GM19025 (cell line): Measurements from ENCODE around the gene PRRC2C.
"Not testable (repeated sequence)": the region's sequence is repeated elsewhere in the genome, so short reads cannot be mapped to it uniquely, and the experiment has no call there.

ENCODE experiments used
- ATAC-seq: cut with Tn5 transposase; IDR thresholded peaks from one replicate; pipeline ENCODE4 v1.9.1; 2021; ENCODE audit warnings: mild to moderate bottlenecking, low read depth, moderate library complexity; ENCODE audit not compliant: unreplicated experiment

The PRRC2C gene

DNA sequence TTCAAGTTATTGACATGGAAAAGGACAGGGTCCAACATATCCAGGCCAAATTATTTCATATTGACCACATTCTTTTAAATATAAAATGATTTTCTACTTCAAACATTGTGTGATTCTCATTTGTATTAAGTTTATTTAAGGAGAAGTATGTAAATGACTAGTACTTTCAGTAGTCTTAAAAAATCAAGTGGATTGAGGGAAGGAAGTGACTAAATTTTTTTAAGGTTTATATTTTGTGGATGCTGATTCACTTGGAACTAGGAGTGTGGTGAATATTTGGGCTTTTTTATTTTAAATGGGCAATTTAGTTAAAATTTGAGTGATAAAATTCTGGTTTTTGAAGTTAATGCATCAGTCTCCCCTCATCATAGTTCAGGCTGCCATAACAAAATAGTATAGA lies 10.1 kb downstream of the PRRC2C start:
- ATAC-seq = no peak

DNA sequence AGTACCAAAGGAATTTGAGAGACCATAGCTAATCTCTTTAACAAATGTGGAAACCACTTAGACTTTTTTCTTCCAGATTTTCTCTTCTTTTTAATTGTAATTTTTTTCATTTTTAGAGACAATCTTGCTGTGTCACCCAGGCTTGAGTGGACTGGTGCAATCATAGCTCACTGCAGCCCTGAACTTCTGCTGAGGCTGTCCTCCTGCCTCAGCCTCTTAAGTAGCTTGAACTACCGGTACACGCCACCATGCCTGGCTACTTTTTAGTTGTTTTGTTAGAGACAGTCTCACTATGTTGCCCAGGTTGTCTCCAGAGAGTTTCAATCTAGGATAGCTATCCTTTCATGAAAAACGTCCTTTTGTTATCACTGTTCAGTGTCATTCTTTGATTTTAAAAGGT lies 15.0 kb downstream of the PRRC2C start:
- ATAC-seq = no peak

DNA sequence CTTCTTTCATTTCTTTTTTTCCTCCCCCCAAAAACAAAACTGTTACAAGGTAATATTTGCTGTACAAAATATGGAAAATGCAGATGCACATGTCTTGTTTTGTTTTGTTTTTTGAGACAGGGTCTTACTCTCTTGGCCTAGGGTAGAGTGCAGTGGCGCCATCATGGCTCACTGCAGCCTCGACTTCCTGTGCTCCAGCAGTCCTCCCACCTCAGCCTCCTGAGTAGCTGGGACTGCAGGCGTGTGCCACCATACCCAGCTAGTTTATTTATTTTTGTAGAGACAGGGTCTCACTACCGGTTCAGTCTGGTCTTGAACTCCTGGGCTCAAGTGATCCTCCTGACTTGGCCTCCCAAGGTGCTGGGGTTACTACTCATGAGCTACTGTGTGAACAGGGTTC lies 15.5 kb downstream of the PRRC2C start:
- no peak for ATAC-seq

DNA sequence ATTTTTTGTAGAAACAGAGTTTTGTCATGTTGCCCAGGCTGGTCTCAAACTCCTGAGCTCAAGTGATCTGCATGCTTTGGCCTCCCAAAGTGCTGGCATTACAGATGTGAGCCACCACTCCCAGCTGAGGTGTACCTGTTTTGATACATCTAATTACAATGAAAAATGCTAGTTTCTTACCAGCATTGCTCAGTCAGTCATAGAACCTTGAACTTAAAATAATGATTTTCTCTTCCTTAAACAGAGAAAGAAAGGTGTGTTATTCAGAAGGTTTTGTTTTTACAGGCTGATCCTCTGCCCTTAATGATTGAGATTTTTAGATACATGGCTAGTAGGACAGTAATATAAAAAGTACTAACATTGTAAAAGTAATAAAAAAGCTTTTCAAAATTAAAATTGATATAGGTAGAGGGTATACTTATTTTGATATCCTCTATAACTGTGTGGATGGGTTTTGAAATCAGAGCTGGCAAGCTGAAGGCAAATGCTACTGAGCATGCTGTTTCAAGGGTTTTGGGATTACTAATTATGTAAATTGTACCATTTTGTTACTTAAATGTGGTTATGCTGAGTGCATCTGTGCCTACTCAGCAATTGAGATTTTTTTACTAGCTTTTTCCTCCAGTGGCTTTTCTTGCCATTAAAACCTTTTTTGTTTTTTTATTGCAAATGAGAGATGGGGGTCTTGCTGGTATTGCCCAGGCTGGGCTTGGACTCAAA lies 16.1 kb downstream of the PRRC2C start:
- ATAC-seq = peak; percentile 79

DNA sequence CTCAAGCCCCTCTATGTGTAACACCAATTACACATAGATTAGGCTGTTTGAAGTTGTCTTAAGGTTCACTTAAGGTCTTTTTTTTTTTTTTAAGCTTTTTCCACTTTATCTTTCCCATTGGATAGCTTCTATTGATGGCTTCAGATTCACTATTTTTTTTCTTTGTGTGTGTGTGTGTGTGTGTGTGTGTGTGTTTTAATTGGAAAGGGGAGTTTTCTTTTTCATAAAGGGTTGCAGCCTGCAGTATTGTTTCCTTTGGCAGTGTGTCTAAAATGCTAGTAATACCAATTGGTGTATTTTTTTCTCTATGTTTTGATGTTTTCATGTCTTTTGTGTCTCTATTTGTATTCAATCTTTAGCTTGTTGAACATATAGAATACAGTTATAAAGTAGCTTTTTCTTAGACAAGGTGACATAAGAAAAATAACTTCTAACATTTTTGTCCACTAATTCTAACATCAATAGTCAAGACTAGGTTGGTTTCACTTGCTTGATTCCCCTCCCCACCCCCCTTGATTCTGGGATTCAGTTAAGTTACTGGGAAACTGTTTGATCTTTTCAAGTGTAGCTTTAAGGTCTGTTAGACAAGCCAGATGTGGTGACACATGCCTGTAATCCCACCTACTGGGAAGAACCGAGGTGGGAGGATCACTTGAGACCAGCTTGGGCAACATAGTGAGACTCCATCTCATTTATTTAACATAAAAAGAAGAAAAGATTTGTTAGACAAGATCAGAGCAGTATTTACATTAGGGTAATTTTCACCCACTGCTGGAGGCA lies 21.4 kb downstream of the PRRC2C start:
- ATAC-seq = no peak

DNA sequence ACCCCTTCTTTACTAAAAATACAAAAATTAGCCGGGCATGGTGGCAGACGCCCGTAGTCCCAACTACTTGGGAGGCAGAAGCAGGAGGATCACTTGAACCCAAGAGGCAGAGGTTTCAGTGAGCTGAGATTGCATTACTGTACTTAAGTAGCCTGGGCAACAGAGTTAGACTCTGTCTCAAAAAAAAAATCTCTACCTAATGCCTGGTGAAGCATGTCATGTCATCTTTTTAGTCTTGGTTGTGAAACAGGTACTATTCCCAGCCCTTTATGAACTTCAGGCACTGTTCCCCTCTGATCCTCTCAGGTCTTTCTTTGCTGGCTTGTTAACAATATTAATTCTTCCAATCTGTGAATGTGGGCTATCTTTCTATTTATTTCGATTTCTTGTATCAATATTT lies 22.1 kb downstream of the PRRC2C start:
- no peak for ATAC-seq

DNA sequence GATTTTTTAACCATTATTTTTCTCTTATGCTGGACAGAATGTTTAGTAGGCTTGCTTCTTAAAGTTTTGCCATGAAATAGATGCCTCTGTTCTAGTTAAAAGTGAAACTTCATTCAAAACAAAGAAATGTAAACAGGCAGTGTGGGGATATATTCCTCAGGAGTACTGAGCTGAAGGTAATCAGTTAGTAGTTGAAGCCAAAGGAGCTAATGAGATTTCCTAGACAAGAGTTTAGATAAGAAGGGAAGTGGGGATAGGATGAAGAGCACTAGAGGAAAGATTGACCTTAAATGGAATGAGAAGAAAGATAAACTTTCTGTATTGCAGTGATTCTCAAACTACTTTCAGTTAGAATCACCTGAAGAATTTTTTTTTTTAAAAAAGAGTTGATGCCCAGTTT lies 23.9 kb downstream of the PRRC2C start:
- ATAC-seq = no peak

DNA sequence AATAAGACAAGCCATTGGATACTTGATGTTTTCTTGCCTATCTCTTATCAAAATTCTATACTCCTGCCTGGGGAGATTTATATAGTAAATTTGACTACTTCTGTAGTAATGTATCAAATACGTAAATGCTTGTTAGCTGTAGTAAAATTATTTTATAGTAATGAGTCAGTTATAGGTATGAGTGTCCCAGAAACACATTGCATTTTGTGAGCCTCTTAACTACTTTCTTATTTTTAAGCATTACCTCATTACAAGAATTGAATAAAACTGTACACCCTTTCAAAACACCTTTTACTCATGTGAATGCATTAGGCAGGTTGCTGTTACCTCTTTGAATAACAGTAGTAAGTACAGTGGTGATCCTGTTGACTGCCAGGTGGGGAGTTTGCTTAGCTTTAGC lies 28.4 kb downstream of the PRRC2C start:
- no peak for ATAC-seq

DNA sequence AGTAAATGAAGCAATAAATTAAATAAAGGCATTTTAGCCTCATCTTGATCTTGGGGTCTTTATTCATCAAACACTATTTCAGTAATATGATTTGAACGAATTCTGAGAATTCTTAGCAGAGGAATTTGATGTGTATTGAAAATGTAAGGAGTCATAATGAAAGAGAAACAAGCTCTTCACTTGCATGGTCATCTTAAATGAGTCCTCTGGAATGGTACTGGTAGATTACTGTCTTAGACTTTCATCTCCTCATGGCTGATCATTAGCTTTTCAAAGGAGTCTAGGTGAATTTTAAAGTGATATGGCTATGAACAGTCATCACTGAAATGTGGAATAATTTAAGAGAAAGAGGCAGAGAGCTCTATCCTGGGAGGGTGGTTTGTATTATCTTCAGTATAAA lies 30.0 kb downstream of the PRRC2C start:
- ATAC-seq = no peak

DNA sequence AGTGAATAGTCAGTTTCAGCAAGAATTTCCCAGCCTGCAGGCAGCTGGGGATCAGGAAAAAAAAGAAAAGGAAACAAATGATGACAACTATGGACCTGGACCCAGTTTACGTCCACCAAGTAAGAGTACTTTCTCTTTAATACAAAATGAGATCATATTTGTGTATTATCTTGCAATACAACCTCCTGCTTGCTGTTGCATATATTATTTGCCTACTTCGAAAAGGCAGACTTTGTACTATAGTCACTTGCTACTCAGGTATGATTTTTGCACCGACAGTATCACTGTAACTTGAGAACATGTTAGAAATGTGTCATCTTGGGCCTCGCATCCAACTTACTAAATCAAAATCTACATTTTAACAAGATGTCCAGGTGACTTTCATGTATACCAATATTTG lies 30.4 kb downstream of the PRRC2C start:
- ATAC-seq = no peak

DNA sequence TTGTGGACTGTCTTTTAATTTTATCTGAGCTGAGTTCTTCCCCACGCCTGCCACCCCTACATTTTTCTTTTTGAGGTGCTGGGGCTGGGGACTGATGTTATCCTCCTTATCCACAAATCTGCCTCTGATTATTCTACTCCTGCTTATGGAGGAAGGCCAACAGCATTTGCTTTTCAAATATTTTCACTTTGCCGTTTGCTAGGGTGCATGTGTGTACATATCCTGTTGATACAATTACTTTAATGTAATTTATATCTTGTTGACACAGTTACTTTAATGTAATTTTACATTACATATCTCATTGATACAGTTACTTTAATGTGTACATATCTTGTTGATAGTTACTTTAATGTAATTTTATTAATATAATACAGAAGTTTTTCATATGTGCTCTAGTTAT lies 36.2 kb downstream of the PRRC2C start:
- ATAC-seq = no peak

DNA sequence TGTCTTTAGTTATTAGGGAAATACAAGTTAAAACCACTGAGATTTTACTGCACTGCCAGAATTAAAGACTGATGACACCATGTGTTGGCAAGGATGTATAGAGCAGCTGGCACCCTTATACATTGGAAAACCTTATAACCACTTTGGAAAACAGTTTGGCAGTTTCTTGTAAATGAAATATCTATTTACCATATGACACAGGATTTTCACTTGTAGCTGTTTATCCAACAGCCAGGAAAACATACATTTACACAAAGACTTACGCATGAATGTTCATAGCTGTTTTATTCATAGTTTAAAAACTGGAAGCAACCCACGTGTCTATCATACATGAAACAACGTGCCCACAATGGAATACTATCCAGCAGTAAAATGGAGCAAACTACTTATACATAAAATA lies 45.3 kb downstream of the PRRC2C start:
- no peak for ATAC-seq

DNA sequence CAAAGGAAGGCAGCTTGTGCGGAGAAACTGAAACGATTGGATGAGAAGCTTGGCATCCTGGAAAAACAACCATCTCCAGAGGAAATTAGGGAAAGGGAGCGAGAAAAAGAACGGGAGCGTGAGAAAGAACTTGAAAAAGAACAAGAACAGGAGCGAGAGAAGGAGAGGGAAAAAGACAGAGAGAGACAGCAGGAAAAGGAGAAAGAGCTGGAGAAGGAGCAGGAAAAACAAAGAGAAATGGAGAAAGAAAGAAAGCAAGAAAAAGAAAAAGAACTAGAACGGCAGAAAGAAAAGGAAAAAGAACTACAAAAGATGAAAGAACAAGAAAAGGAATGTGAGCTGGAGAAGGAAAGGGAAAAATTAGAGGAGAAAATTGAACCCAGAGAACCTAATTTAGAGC lies 47.2 kb downstream of the PRRC2C start:
- ATAC-seq = no peak

DNA sequence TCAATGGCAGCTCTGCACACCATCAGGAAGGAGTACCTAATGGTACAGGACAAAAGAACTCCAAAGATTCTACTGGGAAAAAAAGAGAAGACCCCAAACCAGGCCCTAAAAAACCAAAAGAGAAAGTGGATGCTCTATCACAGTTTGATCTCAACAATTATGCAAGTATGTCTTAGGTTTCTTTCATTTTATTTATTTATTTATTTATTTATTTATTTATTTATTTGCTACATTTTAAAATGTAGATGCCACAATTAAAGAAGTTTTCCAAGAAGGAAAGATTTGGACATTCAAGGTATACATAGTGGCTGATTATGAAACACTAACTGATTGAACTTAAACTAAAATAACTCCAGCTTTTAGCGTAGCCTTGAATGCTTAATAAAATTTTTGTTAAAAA lies 60.2 kb downstream of the PRRC2C start:
- ATAC-seq = no peak

DNA sequence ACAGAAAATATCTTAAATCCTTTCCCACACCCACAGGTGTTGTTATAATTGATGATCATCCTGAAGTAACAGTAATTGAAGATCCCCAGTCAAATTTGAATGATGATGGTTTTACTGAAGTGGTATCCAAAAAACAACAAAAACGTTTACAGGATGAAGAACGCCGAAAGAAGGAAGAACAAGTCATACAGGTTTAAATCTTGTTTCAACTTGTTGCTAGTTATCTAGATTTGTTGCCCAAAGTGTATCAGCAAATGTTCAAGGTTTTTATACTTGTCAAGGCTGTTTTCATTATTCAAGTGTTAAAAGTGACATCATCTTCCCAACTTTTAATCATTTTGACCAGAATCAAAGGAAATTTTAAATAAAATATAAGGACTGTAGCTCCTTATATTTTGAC lies 64.7 kb downstream of the PRRC2C start:
- ATAC-seq = no peak

DNA sequence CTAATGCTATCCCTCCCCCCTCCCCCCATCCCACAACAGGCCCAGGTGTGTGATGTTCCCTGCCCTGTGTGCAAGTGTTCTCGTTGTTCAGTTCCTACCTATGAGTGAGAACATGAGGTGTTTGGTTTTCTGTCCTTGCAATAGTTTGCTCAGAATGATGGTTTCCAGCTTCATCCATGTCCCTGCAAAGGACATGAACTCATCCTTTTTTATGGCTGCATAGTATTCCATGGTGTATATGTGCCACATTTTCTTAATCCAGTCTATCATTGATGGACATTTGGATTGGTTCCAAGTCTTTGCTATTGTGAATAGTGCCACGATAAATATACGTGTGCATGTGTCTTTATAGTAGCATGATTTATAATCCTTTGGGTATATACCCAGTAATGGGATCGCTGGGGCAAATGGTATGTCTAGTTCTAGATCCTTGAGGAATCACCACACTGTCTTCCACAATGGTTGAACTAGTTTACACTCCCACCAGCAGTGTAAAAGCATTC lies 65.3 kb downstream of the PRRC2C start:
- not testable (repeated sequence) for ATAC-seq

DNA sequence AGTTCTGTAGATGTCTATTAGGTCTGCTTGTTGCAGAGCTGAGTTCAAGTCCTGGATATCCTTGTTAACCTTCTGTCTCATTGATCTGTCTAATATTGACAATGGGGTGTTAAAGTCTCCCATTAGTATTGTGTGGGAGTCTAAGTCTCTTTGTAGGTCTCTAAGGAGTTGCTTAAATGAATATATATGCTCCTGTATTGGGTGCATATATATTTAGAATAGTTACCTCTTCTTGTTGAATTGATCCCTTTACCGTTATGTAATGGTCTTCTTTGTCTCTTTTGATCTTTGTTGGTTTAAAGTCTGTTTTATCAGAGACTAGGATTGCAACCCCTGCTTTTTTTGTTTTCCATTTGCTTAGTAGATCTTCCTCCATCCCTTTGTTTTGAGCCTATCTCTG lies 68.6 kb downstream of the PRRC2C start:
- ATAC-seq = not testable (repeated sequence)

DNA sequence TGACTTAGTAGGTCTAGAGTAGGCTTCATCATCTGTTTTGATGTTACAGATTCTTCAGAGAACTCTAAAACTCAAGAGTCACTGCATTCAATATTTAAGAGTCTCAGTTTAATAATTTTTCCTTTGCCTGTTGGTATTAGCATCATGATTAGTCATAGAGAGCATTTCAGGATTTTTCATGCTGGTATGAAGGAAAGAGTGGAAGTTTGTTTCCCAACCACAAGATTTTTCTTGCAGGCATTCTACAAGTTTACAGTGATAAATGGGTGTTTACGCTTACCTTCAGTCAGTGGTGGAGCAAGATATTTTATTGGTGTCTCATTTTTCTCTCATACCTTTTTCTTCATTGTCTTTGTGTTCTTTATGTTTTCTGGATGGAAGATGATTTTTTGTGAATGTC lies 78.3 kb downstream of the PRRC2C start:
- no peak for ATAC-seq

DNA sequence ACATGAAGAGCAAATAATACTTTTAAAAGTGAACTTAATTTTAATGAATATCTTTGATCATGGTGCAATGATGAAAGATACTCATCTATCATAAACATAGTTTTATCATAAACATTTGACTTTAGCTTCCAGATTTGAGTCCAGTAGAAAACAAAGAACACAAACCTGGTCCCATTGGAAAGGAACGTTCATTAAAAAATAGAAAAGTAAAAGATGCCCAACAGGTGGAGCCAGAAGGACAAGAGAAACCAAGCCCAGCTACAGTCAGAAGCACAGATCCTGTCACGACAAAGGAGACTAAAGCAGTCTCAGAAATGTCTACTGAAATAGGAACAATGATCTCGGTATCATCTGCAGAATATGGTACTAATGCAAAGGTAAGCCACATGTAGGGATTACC lies 81.1 kb downstream of the PRRC2C start:
- ATAC-seq = no peak

DNA sequence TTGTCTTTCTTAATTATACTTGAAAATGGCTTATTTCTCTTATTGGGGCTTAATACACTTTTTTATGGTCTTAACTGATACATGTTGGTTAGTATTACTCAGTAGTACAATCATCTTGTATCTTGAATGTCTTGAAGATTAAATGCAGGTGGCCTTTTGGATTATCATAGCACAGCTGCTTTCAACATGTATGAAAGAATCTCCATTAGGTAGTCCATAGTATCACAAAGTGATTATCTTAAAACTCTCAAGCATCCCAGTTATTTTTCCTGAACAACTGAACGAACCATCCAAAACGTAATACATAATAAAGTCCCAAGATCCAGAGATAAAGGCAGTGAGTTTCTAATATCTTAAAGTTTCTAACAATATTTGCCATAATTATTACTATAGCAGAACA lies 85.0 kb downstream of the PRRC2C start:
- ATAC-seq = no peak

DNA sequence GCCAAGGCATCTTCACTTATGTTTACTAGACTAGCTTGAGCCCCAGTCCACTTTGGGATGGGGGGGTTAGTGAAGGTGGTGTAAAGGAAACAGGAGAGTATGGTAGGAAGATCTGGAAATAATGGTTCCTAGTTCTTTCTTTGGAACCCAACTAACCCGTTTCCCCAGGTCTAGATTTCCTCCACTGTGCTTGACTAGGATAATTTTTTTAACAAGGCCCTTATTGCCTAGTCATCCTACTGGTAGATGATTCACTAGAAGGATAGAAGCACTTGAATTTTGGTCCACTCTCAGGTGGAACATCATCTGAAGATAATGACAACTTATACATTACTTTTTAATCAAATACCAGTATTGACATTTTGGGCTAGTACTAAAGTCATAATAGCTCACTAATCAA lies 90.8 kb downstream of the PRRC2C start:
- ATAC-seq = no peak

DNA sequence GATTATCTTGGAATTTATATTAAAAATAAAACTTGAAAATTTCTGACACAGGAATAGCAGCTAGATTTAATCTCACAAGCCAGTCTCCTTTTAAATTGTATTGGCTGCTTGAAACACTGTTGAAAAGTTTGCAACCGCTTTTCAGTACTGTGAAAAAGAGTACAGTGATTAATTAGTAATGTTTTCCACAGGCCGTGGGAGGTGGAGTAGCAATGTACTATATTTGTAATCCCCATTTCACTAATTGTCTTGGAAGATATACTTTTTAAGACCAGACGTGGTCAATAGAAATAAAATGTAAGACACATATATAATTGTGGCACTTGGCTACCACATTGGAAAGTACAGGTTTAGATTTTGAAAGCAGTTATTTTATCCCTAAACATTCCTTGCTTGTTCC lies 95.9 kb downstream of the PRRC2C start:
- no peak for ATAC-seq
